ENCODE data around the gene GRM7.

The GRM7 gene

DNA sequence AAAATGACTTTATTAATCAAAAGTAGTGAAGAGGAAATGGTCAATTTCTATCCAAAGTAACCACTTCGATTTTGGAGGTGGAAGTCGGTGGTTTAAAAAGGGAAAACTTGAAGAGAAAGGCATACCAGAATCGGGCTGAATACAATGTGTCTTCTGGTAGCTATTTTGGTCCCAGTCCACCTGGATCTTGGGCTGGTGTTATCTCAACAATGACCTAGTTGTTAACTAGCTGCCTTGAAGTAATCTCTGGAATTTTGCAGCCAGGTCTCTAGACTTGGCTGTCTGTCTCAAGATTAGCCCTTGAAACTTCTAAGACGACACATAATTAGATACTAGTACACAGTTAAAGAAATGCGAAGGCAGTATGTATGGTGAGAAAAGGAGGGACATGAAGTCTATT, 409.8 kb downstream of the GRM7 start:
- Histone ChIP-seq H3K36me3 (ENCODE audit: control insufficient read depth in 1 of 2, insufficient read depth in 2 of 2, low read length in 2 of 2) (no peaks in the 10 kb centered on the region), H4K12ac (ENCODE audit: low read depth, low read length) (no peak overlapping the region), H4K8ac (ENCODE audit: low read depth, low read length) (no peak overlapping the region), H2BK12ac (ENCODE audit: low read length) (no peak overlapping the region), H3K79me1 (ENCODE audit: low read length) (no peaks in the 10 kb centered on the region), H3K79me2 (ENCODE audit: control insufficient read depth, insufficient read depth, low read length, poor library complexity) (no peaks in the 10 kb centered on the region), H2BK120ac (ENCODE audit: insufficient read depth, low read length, poor library complexity) (no peak overlapping the region), H3K4me1 (ENCODE audit: control insufficient read depth in 1 of 2, insufficient read depth in 2 of 2, low read length in 2 of 2) (no peaks in the 10 kb centered on the region), H3K27me3 (ENCODE audit: insufficient read depth, low read length) (no peaks in the 10 kb centered on the region), H2BK5ac (ENCODE audit: low read depth, low read length, poor library complexity) (no peak overlapping the region), H3K9ac (ENCODE audit: low read length) (no peak overlapping the region), H2AK5ac (ENCODE audit: low read length) (no peak overlapping the region), H4K91ac (ENCODE audit: low read depth, low read length) (no peak overlapping the region), H2AFZ (ENCODE audit: insufficient read depth, low read length, poor library complexity) (no peak overlapping the region), H3K14ac (ENCODE audit: low read length) (no peak overlapping the region), H3K18ac (ENCODE audit: low read length) (no peak overlapping the region), H3K4ac (ENCODE audit: low read depth, low read length) (no peak overlapping the region), H3K23ac (ENCODE audit: low read length) (no peak overlapping the region), H3K27ac (ENCODE audit: low read depth, low read length) (no peak overlapping the region), H3K4me2 (ENCODE audit: low read length) (no peak overlapping the region), H3K9me3 (ENCODE audit: insufficient read depth, low read depth, low read length) (no peaks in the 10 kb centered on the region), H3K4me3 (ENCODE audit: low read depth, low read length) (no peak overlapping the region)
- no CpG with 5 or more reads among the region's 5 CpGs for WGBS (ENCODE audit: extremely low coverage, insufficient coverage, insufficient read length)
- DNase-seq: peak in 1 of 2 donors; percentile 3

DNA sequence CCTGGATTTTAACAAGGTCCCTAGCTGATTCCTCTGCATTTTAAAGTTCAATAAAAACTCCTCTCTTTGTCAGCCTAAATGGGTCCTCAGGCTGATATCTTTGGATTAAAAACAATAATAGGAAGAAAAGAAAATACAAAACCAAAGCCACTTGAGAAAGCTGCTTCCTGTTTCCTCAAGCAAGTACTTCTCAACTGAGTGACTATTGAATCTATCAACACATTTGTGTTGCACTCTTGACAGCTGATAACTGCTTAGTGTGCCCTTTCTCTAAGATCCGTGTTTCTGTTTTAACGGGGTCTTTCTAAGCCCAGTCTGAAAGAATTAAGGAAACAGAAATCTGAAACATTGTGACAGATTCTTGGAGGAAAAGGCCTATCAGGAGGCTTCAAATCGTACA, 410.7 kb downstream of the GRM7 start:
- H2BK120ac ChIP-seq (ENCODE audit: insufficient read depth, low read length, poor library complexity): no peak overlapping the region
- H3K4ac ChIP-seq (ENCODE audit: low read depth, low read length): no peak overlapping the region
- H3K4me2 ChIP-seq (ENCODE audit: low read length): no peak overlapping the region
- no peaks in the 10 kb centered on the region for H3K36me3 ChIP-seq (ENCODE audit: control insufficient read depth in 1 of 2, insufficient read depth in 2 of 2, low read length in 2 of 2)
- H4K8ac ChIP-seq (ENCODE audit: low read depth, low read length): no peak overlapping the region
- H3K79me2 ChIP-seq (ENCODE audit: control insufficient read depth, insufficient read depth, low read length, poor library complexity): no peaks in the 10 kb centered on the region
- H3K79me1 ChIP-seq (ENCODE audit: low read length): no peaks in the 10 kb centered on the region
- H3K9me3 ChIP-seq (ENCODE audit: insufficient read depth, low read depth, low read length): no peaks in the 10 kb centered on the region
- H4K91ac ChIP-seq (ENCODE audit: low read depth, low read length): no peak overlapping the region
- DNase-seq: no peak
- no peak overlapping the region for H3K9ac ChIP-seq (ENCODE audit: low read length)
- no peak overlapping the region for H2BK5ac ChIP-seq (ENCODE audit: low read depth, low read length, poor library complexity)
- H2AK5ac ChIP-seq (ENCODE audit: low read length): no peak overlapping the region
- H3K27ac ChIP-seq (ENCODE audit: low read depth, low read length): no peak overlapping the region
- no peaks in the 10 kb centered on the region for H3K4me1 ChIP-seq (ENCODE audit: control insufficient read depth in 1 of 2, insufficient read depth in 2 of 2, low read length in 2 of 2)
- H2AFZ ChIP-seq (ENCODE audit: insufficient read depth, low read length, poor library complexity): no peak overlapping the region
- H3K23ac ChIP-seq (ENCODE audit: low read length): no peak overlapping the region
- H3K27me3 ChIP-seq (ENCODE audit: insufficient read depth, low read length): no peaks in the 10 kb centered on the region
- no peak overlapping the region for H3K4me3 ChIP-seq (ENCODE audit: low read depth, low read length)
- no peak overlapping the region for H3K14ac ChIP-seq (ENCODE audit: low read length)
- no peak overlapping the region for H3K18ac ChIP-seq (ENCODE audit: low read length)
- H2BK12ac ChIP-seq (ENCODE audit: low read length): no peak overlapping the region
- no CpG with 5 or more reads among the region's 3 CpGs for WGBS (ENCODE audit: extremely low coverage, insufficient coverage, insufficient read length)
- no peak overlapping the region for H4K12ac ChIP-seq (ENCODE audit: low read depth, low read length)

DNA sequence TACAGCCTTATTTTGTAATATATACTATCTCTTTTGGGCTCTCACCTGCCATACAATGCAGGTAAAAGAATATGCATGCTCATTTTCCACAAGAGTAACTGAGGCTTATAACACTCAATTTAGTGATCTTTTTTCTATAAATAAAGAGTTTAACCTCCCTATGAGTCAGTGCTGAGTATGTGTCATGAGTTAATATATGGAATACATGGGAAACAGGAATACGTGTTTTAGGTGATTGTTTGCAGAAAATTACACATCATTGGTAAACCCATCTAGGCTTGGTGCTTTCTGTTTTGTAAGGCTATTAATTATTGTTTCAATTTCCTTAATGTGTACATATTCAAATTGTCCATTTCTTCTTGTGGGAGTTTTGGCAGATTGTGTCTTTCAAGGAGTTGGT, 411.3 kb downstream of the GRM7 start:
- H3K18ac ChIP-seq (ENCODE audit: low read length): no peak overlapping the region
- H3K4me1 ChIP-seq (ENCODE audit: control insufficient read depth in 1 of 2, insufficient read depth in 2 of 2, low read length in 2 of 2): no peaks in the 10 kb centered on the region
- DNase-seq: no peak
- no peak overlapping the region for H2BK5ac ChIP-seq (ENCODE audit: low read depth, low read length, poor library complexity)
- H3K4ac ChIP-seq (ENCODE audit: low read depth, low read length): no peak overlapping the region
- H3K36me3 ChIP-seq (ENCODE audit: control insufficient read depth in 1 of 2, insufficient read depth in 2 of 2, low read length in 2 of 2): no peaks in the 10 kb centered on the region
- no peak overlapping the region for H4K12ac ChIP-seq (ENCODE audit: low read depth, low read length)
- H3K27ac ChIP-seq (ENCODE audit: low read depth, low read length): no peak overlapping the region
- H3K9me3 ChIP-seq (ENCODE audit: insufficient read depth, low read depth, low read length): no peaks in the 10 kb centered on the region
- no peak overlapping the region for H4K8ac ChIP-seq (ENCODE audit: low read depth, low read length)
- H2BK12ac ChIP-seq (ENCODE audit: low read length): no peak overlapping the region
- H3K9ac ChIP-seq (ENCODE audit: low read length): no peak overlapping the region
- no peaks in the 10 kb centered on the region for H3K27me3 ChIP-seq (ENCODE audit: insufficient read depth, low read length)
- H4K91ac ChIP-seq (ENCODE audit: low read depth, low read length): no peak overlapping the region
- H3K79me2 ChIP-seq (ENCODE audit: control insufficient read depth, insufficient read depth, low read length, poor library complexity): no peaks in the 10 kb centered on the region
- no peak overlapping the region for H2AK5ac ChIP-seq (ENCODE audit: low read length)
- no peak overlapping the region for H3K4me3 ChIP-seq (ENCODE audit: low read depth, low read length)
- H3K79me1 ChIP-seq (ENCODE audit: low read length): no peaks in the 10 kb centered on the region
- no CpG with 5 or more reads among the region's 1 CpG for WGBS (ENCODE audit: extremely low coverage, insufficient coverage, insufficient read length)
- no peak overlapping the region for H3K4me2 ChIP-seq (ENCODE audit: low read length)
- H3K14ac ChIP-seq (ENCODE audit: low read length): no peak overlapping the region
- H2AFZ ChIP-seq (ENCODE audit: insufficient read depth, low read length, poor library complexity): no peak overlapping the region
- H3K23ac ChIP-seq (ENCODE audit: low read length): no peak overlapping the region
- no peak overlapping the region for H2BK120ac ChIP-seq (ENCODE audit: insufficient read depth, low read length, poor library complexity)

DNA sequence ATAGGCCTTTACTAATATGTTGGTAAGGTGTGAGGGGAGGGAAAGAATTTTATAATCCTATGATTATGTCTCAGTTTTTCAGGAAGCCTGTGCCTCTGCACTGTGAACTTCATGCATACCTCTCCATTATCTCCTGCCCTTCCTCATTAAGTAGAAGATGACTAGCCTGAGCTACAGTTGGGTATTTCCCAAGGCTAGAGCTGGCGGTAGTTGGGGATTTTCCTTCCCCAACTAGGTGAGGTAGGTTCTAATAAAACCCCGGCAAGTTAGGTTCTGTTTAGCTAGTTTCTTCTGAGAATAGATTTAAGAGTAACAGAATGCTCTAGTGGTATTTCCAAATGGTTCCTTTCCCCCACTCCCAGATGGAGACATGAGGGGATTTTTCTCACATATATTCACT, 414.5 kb downstream of the GRM7 start:
- no peak for DNase-seq
- Histone ChIP-seq H3K27me3 (ENCODE audit: insufficient read depth, low read length) (no peaks in the 10 kb centered on the region), H3K18ac (ENCODE audit: low read length) (no peak overlapping the region), H3K4ac (ENCODE audit: low read depth, low read length) (no peak overlapping the region), H3K9me3 (ENCODE audit: insufficient read depth, low read depth, low read length) (no peaks in the 10 kb centered on the region), H2BK120ac (ENCODE audit: insufficient read depth, low read length, poor library complexity) (no peak overlapping the region), H4K12ac (ENCODE audit: low read depth, low read length) (no peak overlapping the region), H3K14ac (ENCODE audit: low read length) (no peak overlapping the region), H2BK12ac (ENCODE audit: low read length) (no peak overlapping the region), H3K4me2 (ENCODE audit: low read length) (no peak overlapping the region), H2BK5ac (ENCODE audit: low read depth, low read length, poor library complexity) (no peak overlapping the region), H4K91ac (ENCODE audit: low read depth, low read length) (no peak overlapping the region), H3K9ac (ENCODE audit: low read length) (no peak overlapping the region), H3K4me1 (ENCODE audit: control insufficient read depth in 1 of 2, insufficient read depth in 2 of 2, low read length in 2 of 2) (no peaks in the 10 kb centered on the region), H2AFZ (ENCODE audit: insufficient read depth, low read length, poor library complexity) (no peak overlapping the region), H2AK5ac (ENCODE audit: low read length) (no peak overlapping the region), H3K79me2 (ENCODE audit: control insufficient read depth, insufficient read depth, low read length, poor library complexity) (no peaks in the 10 kb centered on the region), H3K23ac (ENCODE audit: low read length) (no peak overlapping the region), H3K79me1 (ENCODE audit: low read length) (no peaks in the 10 kb centered on the region), H3K36me3 (ENCODE audit: control insufficient read depth in 1 of 2, insufficient read depth in 2 of 2, low read length in 2 of 2) (no peaks in the 10 kb centered on the region), H3K4me3 (ENCODE audit: low read depth, low read length) (no peak overlapping the region), H3K27ac (ENCODE audit: low read depth, low read length) (no peak overlapping the region), H4K8ac (ENCODE audit: low read depth, low read length) (no peak overlapping the region)
- WGBS (ENCODE audit: extremely low coverage, insufficient coverage, insufficient read length): no CpG with 5 or more reads among the region's 2 CpGs
